HepG2 (cell line): ENCODE results near the gene MAPK8IP3. TPM values are rescaled to one million over a fixed set of nuclear protein-coding genes. Genes with fewer than 3 reads are reported as not detected.

Experiments
- ATAC-seq: fragments of 200-7000 bp; cut with Tn5 transposase; 3 replicates; pipeline ENCODE4 v1.9.1; 2020; ENCODE audit warnings: mild to moderate bottlenecking, moderate library complexity
- BruUV-seq: library from RNA; stranded (reverse); fragments of 400-500 nt; replicated peaks from 2 replicates; lab custom pipeline; 2021; lab: Mats Ljungman, UMichigan
- CTCF ChIA-PET: fragments of 300-600 bp; formaldehyde crosslinking; extraction: SDS; loops from one replicate; lab custom pipeline; 2021; ENCODE audit warnings: low total read pairs, inconsistent platforms, low intra/inter-chr PET ratio; lab: Yijun Ruan, JAX
- POLR2A ChIA-PET: fragments of 350-600 bp; sonication (Branson Sonifier 250); formaldehyde crosslinking; loops from one replicate; lab custom pipeline; 2020; ENCODE audit warnings: antibody characterized with exemption, inconsistent platforms; lab: Yijun Ruan, JAX
- DNase-seq: peaks from one replicate; pipeline ENCODE4 v3.0.0-alpha.2; 2015; ENCODE audit warnings: low spot score
- FAIRE-seq: peaks from 3 replicates; lab custom pipeline; 2011; peaks lifted over from hg19 to GRCh38; lab: Jason Lieb, UNC
- H2AFZ ChIP-seq: one replicate; pipeline ENCODE4 v1.6.1; 2011; ENCODE audit warnings: low read length, inconsistent platforms
- H3K27ac ChIP-seq: fragments of 300-600 bp; 3 replicates; pipeline ENCODE4 v1.8.0; 2011; ENCODE audit warnings: mixed run types, mild to moderate bottlenecking, mixed read lengths, low read length, inconsistent platforms; ENCODE audit not compliant: insufficient read depth; ENCODE audit errors: extremely low read length
- H3K27me3 ChIP-seq, 2 experiments: fragments of 200-600 bp in 1 of 2; 2 replicates in 1 of 2; 3 replicates in 1 of 2; pipeline versions ENCODE4 v1.6.0 to v1.8.0; 2011; ENCODE audit warnings: low read length in 2 of 2, mild to moderate bottlenecking in 2 of 2, moderate library complexity in 2 of 2, inconsistent platforms in 1 of 2; ENCODE audit not compliant: insufficient read depth in 2 of 2, control insufficient read depth in 1 of 2
- H3K36me3 ChIP-seq, 2 experiments: fragments of 200-600 bp in 1 of 2; replicated peaks in 1 of 2; 2 replicates in 1 of 2; 3 replicates in 1 of 2; pipeline versions ENCODE4 v1.5.1 to v1.8.0; 2011; ENCODE audit warnings: low read length in 2 of 2, inconsistent platforms in 1 of 2; ENCODE audit not compliant: insufficient read depth in 2 of 2, control insufficient read depth in 1 of 2
- H3K4me1 ChIP-seq: 2 replicates; pipeline ENCODE4 v1.5.1; 2012; ENCODE audit warnings: low read length, inconsistent platforms; ENCODE audit not compliant: insufficient read depth
- H3K4me2 ChIP-seq: 2 replicates; pipeline ENCODE4 v1.6.0; 2011; ENCODE audit warnings: low read depth, low read length, inconsistent platforms
- H3K4me3 ChIP-seq, 3 experiments: fragments of 200-600 bp in 1 of 3; sonication (generic), shearing (Covaris generic) in 1 of 3; replicated peaks in 1 of 3; 2 replicates each; pipeline ENCODE4 v1.5.1; 2011 to 2016; ENCODE audit warnings: low read length in 3 of 3, inconsistent platforms in 2 of 3, low read depth in 2 of 3, mild to moderate bottlenecking in 2 of 3, control low read depth in 1 of 3, mixed read lengths in 1 of 3; ENCODE audit not compliant: insufficient read depth in 1 of 3
- H3K79me2 ChIP-seq: one replicate; pipeline ENCODE4 v1.6.1; 2011; ENCODE audit warnings: low read length, inconsistent platforms; ENCODE audit not compliant: insufficient read depth
- H3K9ac ChIP-seq: 2 replicates; pipeline ENCODE4 v1.6.0; 2011; ENCODE audit warnings: mild to moderate bottlenecking, low read depth, low read length, inconsistent platforms; ENCODE audit not compliant: insufficient read depth
- H3K9me3 ChIP-seq: 2 replicates; pipeline ENCODE4 v1.5.1; 2012; ENCODE audit warnings: mild to moderate bottlenecking, low read length
- H4K20me1 ChIP-seq: 2 replicates; pipeline ENCODE4 v1.6.0; 2011; ENCODE audit warnings: inconsistent platforms, mild to moderate bottlenecking, low read length, moderate library complexity; ENCODE audit not compliant: insufficient read depth
- ESRRA ChIP-seq: sonication (generic); formaldehyde crosslinking; IDR thresholded peaks from 2 replicates; pipeline ENCODE4 v1.5.1; 2020; ENCODE audit warnings: mild to moderate bottlenecking, low read depth, missing genetic modification reagents
- GATAD1 ChIP-seq: IDR thresholded peaks from 2 replicates; pipeline ENCODE4 v1.6.1; 2016; ENCODE audit warnings: missing genetic modification reagents, missing compliant biosample characterization
- HIC2 ChIP-seq: sonication (generic); formaldehyde crosslinking; IDR thresholded peaks from 2 replicates; pipeline ENCODE4 v1.9.0; 2022; ENCODE audit warnings: low read depth, missing genetic modification reagents
- KDM2A ChIP-seq: sonication (generic); formaldehyde crosslinking; IDR thresholded peaks from 2 replicates; pipeline ENCODE4 v1.4.0; 2020; ENCODE audit warnings: low read depth, missing genetic modification reagents, borderline replicate concordance
- KDM6A ChIP-seq: IDR thresholded peaks from 2 replicates; pipeline ENCODE4 v1.6.1; 2016; ENCODE audit warnings: low read depth
- MLLT10 ChIP-seq: sonication (generic); formaldehyde crosslinking; IDR thresholded peaks from 2 replicates; pipeline ENCODE4 v1.4.0; 2020; ENCODE audit warnings: missing genetic modification reagents
- PPARG ChIP-seq: conservative IDR thresholded peaks from 2 replicates; pipeline ENCODE4 v1.6.1; 2016; ENCODE audit warnings: missing biosample characterization, missing genetic modification reagents
- SCMH1 ChIP-seq: sonication (generic); formaldehyde crosslinking; IDR thresholded peaks from 2 replicates; pipeline ENCODE4 v1.9.0; 2021; ENCODE audit warnings: missing genetic modification reagents, mild to moderate bottlenecking, borderline replicate concordance
- SPEN ChIP-seq: sonication (generic); formaldehyde crosslinking; IDR thresholded peaks from 2 replicates; pipeline ENCODE4 v1.5.1; 2020; ENCODE audit warnings: low read depth, mild to moderate bottlenecking, missing genetic modification reagents
- ZBTB37 ChIP-seq: sonication (generic); formaldehyde crosslinking; IDR thresholded peaks from 2 replicates; pipeline ENCODE4 v1.4.0; 2020; ENCODE audit warnings: mild to moderate bottlenecking, missing genetic modification reagents
- ZKSCAN8 ChIP-seq: IDR thresholded peaks from 2 replicates; pipeline ENCODE4 v1.6.1; 2016; ENCODE audit warnings: borderline replicate concordance, missing genetic modification reagents, missing compliant biosample characterization
- ZNF230 ChIP-seq: sonication (generic); formaldehyde crosslinking; IDR thresholded peaks from 2 replicates; pipeline ENCODE4 v1.4.0; 2020; ENCODE audit warnings: mild to moderate bottlenecking, missing genetic modification reagents
- ZNF713 ChIP-seq: sonication (generic); formaldehyde crosslinking; IDR thresholded peaks from 2 replicates; pipeline ENCODE4 v1.4.0; 2020; ENCODE audit warnings: mild to moderate bottlenecking, missing genetic modification reagents
- ZSCAN22 ChIP-seq: sonication (generic); formaldehyde crosslinking; IDR thresholded peaks from 2 replicates; pipeline ENCODE4 v1.4.0; 2020; ENCODE audit warnings: mild to moderate bottlenecking, missing genetic modification reagents
- ZSCAN25 ChIP-seq: sonication (generic); formaldehyde crosslinking; IDR thresholded peaks from 2 replicates; pipeline ENCODE4 v1.8.0; 2022; ENCODE audit warnings: mild to moderate bottlenecking, missing genetic modification reagents
- ZSCAN31 ChIP-seq: sonication (generic); formaldehyde crosslinking; IDR thresholded peaks from 2 replicates; pipeline ENCODE4 v1.5.0; 2020; ENCODE audit warnings: low read depth, mild to moderate bottlenecking, missing genetic modification reagents
- WGBS: methylation state at CpG from one replicate; pipeline ENCODE4 v1.1.6; 2017; ENCODE audit warnings: low lambda C conversion rate; 5-methylcytosine and 5-hydroxymethylcytosine counted together
- in situ Hi-C: cut with HindIII; loops from 2 replicates; pipeline ENCODE4 v1.10.0; 2017; ENCODE audit warnings: low pct_unique_long_range_greater_than_20kb; ENCODE audit not compliant: extremely low pct_ligation_motif_present
- intact Hi-C: fragments of 100-400 bp; cut with micrococcal nuclease; formaldehyde crosslinking; loops from one replicate; pipeline ENCODE4 v1.10.0; 2022; ENCODE audit not compliant: unreplicated experiment
- polyA plus RNA-seq, 8 experiments: library from polyadenylated mRNA; depleted of rRNA in 3 of 8; stranded (reverse) in 7 of 8; unstranded in 1 of 8; fragments of >200 nt; fragmentation: Illumina TruSeq in 4 of 8; extraction: Trizol in 4 of 8; gene quantifications; 2 replicates each; pipeline versions ENCODE4 v1.2.1 to v1.2.3, GENCODE V29; 2011 to 2016; ENCODE audit warnings: low read depth in 4 of 8, missing spikeins in 1 of 8, mixed read lengths in 1 of 8; ENCODE audit not compliant: insufficient read depth in 1 of 8
- total RNA-seq, 5 experiments: library from RNA; depleted of rRNA; stranded (reverse); fragments of >200 nt; fragmentation: Illumina TruSeq; extraction: Trizol; gene quantifications; 2 replicates each; pipeline ENCODE4 v1.2.3, GENCODE V29; 2016; ENCODE audit warnings: low read depth in 1 of 5
- TF ChIP-seq, protein P1 (sequence below): IDR thresholded peaks from 2 replicates; pipeline ENCODE4 v1.6.1; 2012; ENCODE audit warnings: inconsistent platforms
- TF ChIP-seq, protein P2 (sequence below): sonication (generic); formaldehyde crosslinking; IDR thresholded peaks from 2 replicates; pipeline ENCODE4 v1.5.0; 2020; ENCODE audit warnings: mild to moderate bottlenecking, missing genetic modification reagents, moderate library complexity
- TF ChIP-seq, protein P3 (sequence below): sonication (generic); formaldehyde crosslinking; IDR thresholded peaks from 2 replicates; pipeline ENCODE4 v1.4.0; 2020; ENCODE audit warnings: missing genetic modification reagents

Gene MAPK8IP3
- total and polyA plus RNA-seq, 2 of the 13 experiments (the other 11 are each of a cell fraction or from before 2014, with no cell fraction given), result 25.1 to 41.7 TPM

DNA sequence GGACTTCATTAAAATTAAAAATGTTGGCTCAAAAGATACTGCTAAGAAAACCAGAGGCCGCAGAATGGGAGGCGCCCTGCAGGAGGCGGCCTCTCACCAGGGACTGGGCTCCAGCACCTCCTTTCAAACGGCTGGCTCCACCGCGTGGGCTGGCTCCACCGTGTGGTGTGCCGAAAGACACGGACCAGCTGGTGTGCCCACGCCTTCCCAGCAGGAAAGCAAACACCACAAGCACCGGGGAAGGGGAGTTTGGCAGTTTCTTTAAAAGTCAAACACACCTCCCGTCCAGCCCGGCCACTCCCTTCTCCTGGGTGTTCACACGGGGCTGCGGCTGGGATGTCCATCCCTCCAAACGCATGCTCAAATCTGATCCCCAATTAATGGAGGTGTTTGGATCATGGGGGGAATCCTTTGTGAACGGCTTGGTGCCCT lies 106.8 kb downstream of the MAPK8IP3 start:
- intact Hi-C loops (loop anchor here (1.0 to 5.0 kb wide), 3 partner anchors 18 to 40 kb away; partner anchors contain the start of genes EME2, MRPS34, NME3 and NUBP2), in situ Hi-C loops (no loop called here)
- Histone ChIP-seq H3K9me3 (no peaks in the 10 kb centered on the region), H3K27ac (no peak overlapping the region), H3K4me1 (peaks cover 10% of the 10 kb centered on the region), H3K36me3 (peaks cover 12 to 34% of the 10 kb centered on the region in 2 experiments; a peak in 4 of 5 replicates), H4K20me1 (peaks cover 5% of the 10 kb centered on the region; the same call in 1 of the 2 replicates), H3K79me2 (no peaks in the 10 kb centered on the region), H3K4me3 (no peak overlapping the region), H3K9ac (no peak overlapping the region), H2AFZ (no peak overlapping the region), H3K4me2 (peak overlapping the region; percentile 34; the same call in 1 of the 2 replicates), H3K27me3 (no peaks in the 10 kb centered on the region)
- CTCF ChIA-PET, result interaction anchor here (0.6 to 1.8 kb wide), 6 partner anchors 11 to 120 kb away, joined by 3 to 11 read pairs (median 8); partner anchors contain the start of genes EME2, IGFALS, MRPS34 and NUBP2
- 38% methylated on average over 12 of the region's 17 CpGs for WGBS
- peak; percentile 42 for FAIRE-seq
- POLR2A ChIA-PET, result interaction anchor here (1.0 to 2.9 kb wide), 4 partner anchors 12 to 30 kb away, joined by 3 to 11 read pairs (median 4); partner anchors contain the start of genes NUBP2 and SPSB3
- peak; percentile 70 for DNase-seq
- BruUV-seq, result no TSS peak
- ATAC-seq, result peak; percentile 93
- no peak for TF ChIP-seq MLLT10 (CRISPR knock-in tag)
- TF ChIP-seq, protein P1, sequence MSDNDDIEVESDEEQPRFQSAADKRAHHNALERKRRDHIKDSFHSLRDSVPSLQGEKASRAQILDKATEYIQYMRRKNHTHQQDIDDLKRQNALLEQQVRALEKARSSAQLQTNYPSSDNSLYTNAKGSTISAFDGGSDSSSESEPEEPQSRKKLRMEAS, result peak; percentile 78
- TF ChIP-seq ZSCAN31 (CRISPR knock-in tag), result no peak
- no peak for TF ChIP-seq ZBTB37 (CRISPR knock-in tag)
- TF ChIP-seq ZSCAN22 (CRISPR knock-in tag), result no peak
- TF ChIP-seq, protein P2, sequence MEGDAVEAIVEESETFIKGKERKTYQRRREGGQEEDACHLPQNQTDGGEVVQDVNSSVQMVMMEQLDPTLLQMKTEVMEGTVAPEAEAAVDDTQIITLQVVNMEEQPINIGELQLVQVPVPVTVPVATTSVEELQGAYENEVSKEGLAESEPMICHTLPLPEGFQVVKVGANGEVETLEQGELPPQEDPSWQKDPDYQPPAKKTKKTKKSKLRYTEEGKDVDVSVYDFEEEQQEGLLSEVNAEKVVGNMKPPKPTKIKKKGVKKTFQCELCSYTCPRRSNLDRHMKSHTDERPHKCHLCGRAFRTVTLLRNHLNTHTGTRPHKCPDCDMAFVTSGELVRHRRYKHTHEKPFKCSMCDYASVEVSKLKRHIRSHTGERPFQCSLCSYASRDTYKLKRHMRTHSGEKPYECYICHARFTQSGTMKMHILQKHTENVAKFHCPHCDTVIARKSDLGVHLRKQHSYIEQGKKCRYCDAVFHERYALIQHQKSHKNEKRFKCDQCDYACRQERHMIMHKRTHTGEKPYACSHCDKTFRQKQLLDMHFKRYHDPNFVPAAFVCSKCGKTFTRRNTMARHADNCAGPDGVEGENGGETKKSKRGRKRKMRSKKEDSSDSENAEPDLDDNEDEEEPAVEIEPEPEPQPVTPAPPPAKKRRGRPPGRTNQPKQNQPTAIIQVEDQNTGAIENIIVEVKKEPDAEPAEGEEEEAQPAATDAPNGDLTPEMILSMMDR, result peak; percentile 91
- TF ChIP-seq GATAD1 (CRISPR knock-in tag), result peak; percentile 57
- 0 out of 2 replicates have a peak, but pooled peaks have one; percentile 31 for TF ChIP-seq PPARG (CRISPR knock-in tag)
- TF ChIP-seq KDM6A (CRISPR knock-in tag), result no peak
- no peak for TF ChIP-seq ZKSCAN8
- TF ChIP-seq ZNF230, result no peak
- no peak for TF ChIP-seq HIC2
- TF ChIP-seq SCMH1 (CRISPR knock-in tag), result no peak
- TF ChIP-seq ZNF713, result no peak
- no peak for TF ChIP-seq SPEN (CRISPR knock-in tag)
- TF ChIP-seq KDM2A (CRISPR knock-in tag), result peak; percentile 91
- TF ChIP-seq ZSCAN25 (CRISPR knock-in tag), result 0 out of 2 replicates have a peak, but pooled peaks have one; percentile 29
- TF ChIP-seq, protein P3, sequence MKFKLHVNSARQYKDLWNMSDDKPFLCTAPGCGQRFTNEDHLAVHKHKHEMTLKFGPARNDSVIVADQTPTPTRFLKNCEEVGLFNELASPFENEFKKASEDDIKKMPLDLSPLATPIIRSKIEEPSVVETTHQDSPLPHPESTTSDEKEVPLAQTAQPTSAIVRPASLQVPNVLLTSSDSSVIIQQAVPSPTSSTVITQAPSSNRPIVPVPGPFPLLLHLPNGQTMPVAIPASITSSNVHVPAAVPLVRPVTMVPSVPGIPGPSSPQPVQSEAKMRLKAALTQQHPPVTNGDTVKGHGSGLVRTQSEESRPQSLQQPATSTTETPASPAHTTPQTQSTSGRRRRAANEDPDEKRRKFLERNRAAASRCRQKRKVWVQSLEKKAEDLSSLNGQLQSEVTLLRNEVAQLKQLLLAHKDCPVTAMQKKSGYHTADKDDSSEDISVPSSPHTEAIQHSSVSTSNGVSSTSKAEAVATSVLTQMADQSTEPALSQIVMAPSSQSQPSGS (CRISPR knock-in tag), result peak; percentile 41; the same call in 1 of the 2 replicates
- no peak for TF ChIP-seq ESRRA
